ENCODE results near the gene CD99. TPM values are rescaled to one million over a fixed set of nuclear protein-coding genes. Genes with fewer than 3 reads are reported as not detected.
"Not testable (repeated sequence)": the region's sequence is repeated elsewhere in the genome, so short reads cannot be mapped to it uniquely, and the experiment has no call there.

Gene CD99
- total RNA-seq, 1 experiment from 2014 or later, result 1,443 TPM

- Histone ChIP-seq H3K36me3 (ENCODE audit: insufficient read depth, low read length, poor library complexity, severe bottlenecking) (peaks cover 95% of the 10 kb centered on the region), H3K4me3 (ENCODE audit: low read depth, low read length, poor library complexity, severe bottlenecking) (no peak overlapping the region), H3K27me3 (replicated peaks; ENCODE audit: insufficient read depth, low read depth, low read length, poor library complexity) (no peaks in the 10 kb centered on the region), H3K9me3 (ENCODE audit: low read depth, low read length, poor library complexity, severe bottlenecking) (no peaks in the 10 kb centered on the region), H3K27ac (ENCODE audit: low read depth, low read length, poor library complexity, severe bottlenecking) (no peak overlapping the region), H3K4me1 (ENCODE audit: insufficient read depth, low read length, poor library complexity, severe bottlenecking) (no peaks in the 10 kb centered on the region)
- intact Hi-C loops (cut with micrococcal nuclease; ENCODE audit: unreplicated experiment), result no loop called here
- TF ChIP-seq CTCF (conservative IDR thresholded peaks at IDR 0.05; ENCODE audit: low read depth, low read length) (no peak), EZH2 (IDR thresholded peaks at IDR 0.05; ENCODE audit: borderline replicate concordance, low read depth, low read length, poor library complexity, severe bottlenecking) (no peak)
- ChIA-PET CTCF (no interaction called here), POLR2A (ENCODE audit: low non-redundant PET) (no interaction called here)
- DNase-seq (ENCODE audit: low spot score), result no peak
- no TSS peak for BruUV-seq (replicated peaks)
Observed at GRCh38 chrX:2719774-2720447, 28.8 kb downstream of the CD99 start.

GRCh38 chrX:2723286-2723879 is 32.3 kb downstream of the CD99 start:
- Histone ChIP-seq H3K4me1 (ENCODE audit: insufficient read depth, low read length, poor library complexity, severe bottlenecking) (no peaks in the 10 kb centered on the region), H3K4me3 (ENCODE audit: low read depth, low read length, poor library complexity, severe bottlenecking) (no peak overlapping the region), H3K27ac (ENCODE audit: low read depth, low read length, poor library complexity, severe bottlenecking) (peak overlapping the region; percentile 42), H3K36me3 (ENCODE audit: insufficient read depth, low read length, poor library complexity, severe bottlenecking) (peaks cover 96% of the 10 kb centered on the region), H3K9me3 (ENCODE audit: low read depth, low read length, poor library complexity, severe bottlenecking) (no peaks in the 10 kb centered on the region), H3K27me3 (replicated peaks; ENCODE audit: insufficient read depth, low read depth, low read length, poor library complexity) (no peaks in the 10 kb centered on the region)
- no peak for DNase-seq (ENCODE audit: low spot score)
- intact Hi-C loops (cut with micrococcal nuclease; ENCODE audit: unreplicated experiment), result no loop called here
- no TSS peak for BruUV-seq (replicated peaks)
- POLR2A ChIA-PET (ENCODE audit: low non-redundant PET), result no interaction called here
- no peak for TF ChIP-seq CTCF (conservative IDR thresholded peaks at IDR 0.05; ENCODE audit: low read depth, low read length)
- no peak for TF ChIP-seq EZH2 (IDR thresholded peaks at IDR 0.05; ENCODE audit: borderline replicate concordance, low read depth, low read length, poor library complexity, severe bottlenecking)
- CTCF ChIA-PET, result no interaction called here

- Histone ChIP-seq H3K27ac (ENCODE audit: low read depth, low read length, poor library complexity, severe bottlenecking) (peak overlapping the region; percentile 23), H3K36me3 (ENCODE audit: insufficient read depth, low read length, poor library complexity, severe bottlenecking) (peaks cover 95% of the 10 kb centered on the region)
- H3K4me3 ChIP-seq (ENCODE audit: low read depth, low read length, poor library complexity, severe bottlenecking); DNase-seq (ENCODE audit: low spot score); BruUV-seq (replicated peaks); H3K9me3 ChIP-seq (ENCODE audit: low read depth, low read length, poor library complexity, severe bottlenecking); POLR2A ChIA-PET (ENCODE audit: low non-redundant PET); intact Hi-C loops (cut with micrococcal nuclease; ENCODE audit: unreplicated experiment); H3K4me1 ChIP-seq (ENCODE audit: insufficient read depth, low read length, poor library complexity, severe bottlenecking); CTCF ChIA-PET; H3K27me3 ChIP-seq (replicated peaks; ENCODE audit: insufficient read depth, low read depth, low read length, poor library complexity): not testable (repeated sequence)
Observed at GRCh38 chrX:2727264-2727663, 36.2 kb downstream of the CD99 start.

- no peak for DNase-seq (ENCODE audit: low spot score)
- Histone ChIP-seq H3K27me3 (replicated peaks; ENCODE audit: insufficient read depth, low read depth, low read length, poor library complexity) (no peaks in the 10 kb centered on the region), H3K36me3 (ENCODE audit: insufficient read depth, low read length, poor library complexity, severe bottlenecking) (peaks cover 96% of the 10 kb centered on the region), H3K27ac (ENCODE audit: low read depth, low read length, poor library complexity, severe bottlenecking) (peak overlapping the region; percentile 24), H3K4me1 (ENCODE audit: insufficient read depth, low read length, poor library complexity, severe bottlenecking) (no peaks in the 10 kb centered on the region), H3K9me3 (ENCODE audit: low read depth, low read length, poor library complexity, severe bottlenecking) (no peaks in the 10 kb centered on the region), H3K4me3 (ENCODE audit: low read depth, low read length, poor library complexity, severe bottlenecking) (no peak overlapping the region)
- TF ChIP-seq EZH2 (IDR thresholded peaks at IDR 0.05; ENCODE audit: borderline replicate concordance, low read depth, low read length, poor library complexity, severe bottlenecking) (no peak), CTCF (conservative IDR thresholded peaks at IDR 0.05; ENCODE audit: low read depth, low read length) (no peak)
- intact Hi-C loops (cut with micrococcal nuclease; ENCODE audit: unreplicated experiment), result no loop called here
- BruUV-seq (replicated peaks), result no TSS peak
- ChIA-PET CTCF (no interaction called here), POLR2A (ENCODE audit: low non-redundant PET) (no interaction called here)
Observed at GRCh38 chrX:2732076-2732475, 41.0 kb downstream of the CD99 start.
